ENCODE results near the gene CNDP2. TPM values are rescaled to one million over a fixed set of nuclear protein-coding genes. Genes with fewer than 3 reads are reported as not detected.

CNDP2 gene
- total RNA-seq, 1 donor from 2014 or later = 52.5 TPM

DNA sequence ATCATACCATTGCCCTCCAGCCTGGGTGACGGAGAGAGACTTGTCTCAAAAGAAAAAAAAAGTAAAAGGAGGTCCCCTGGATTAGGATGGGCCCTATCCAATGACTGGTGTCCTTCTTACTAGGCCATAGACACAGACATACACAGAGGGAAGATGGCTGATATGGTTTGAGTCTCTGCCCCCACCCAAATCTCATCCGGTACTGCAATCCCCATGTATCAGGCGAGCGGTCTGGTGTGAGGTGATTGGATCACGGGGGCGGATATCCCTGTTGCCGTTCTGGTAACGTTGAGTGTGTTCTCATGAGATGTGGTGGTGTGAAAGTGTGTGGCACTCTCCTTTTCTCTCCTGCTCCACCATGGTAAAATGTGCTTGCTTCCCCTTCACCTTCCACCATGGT, 7.8 kb upstream of the CNDP2 start:
- Histone ChIP-seq H3K4me1 (peaks cover 33% of the 10 kb centered on the region), H3K27ac (no peak overlapping the region), H3K36me3 (no peaks in the 10 kb centered on the region), H3K27me3 (no peaks in the 10 kb centered on the region), H3K4me3 (no peak overlapping the region), H3K9me3 (no peaks in the 10 kb centered on the region)
- intact Hi-C loops (cut with DNase I) = no loop called here
- DNase-seq (ENCODE audit: extremely low spot score in 2 of 2) = peak in 1 of 2 donors; percentile 46
- no peak for TF ChIP-seq POLR2AphosphoS5 (IDR thresholded peaks at IDR 0.05; ENCODE audit: insufficient read depth in 1 of 2, low read depth in 1 of 2)
- TF ChIP-seq, protein P1, sequence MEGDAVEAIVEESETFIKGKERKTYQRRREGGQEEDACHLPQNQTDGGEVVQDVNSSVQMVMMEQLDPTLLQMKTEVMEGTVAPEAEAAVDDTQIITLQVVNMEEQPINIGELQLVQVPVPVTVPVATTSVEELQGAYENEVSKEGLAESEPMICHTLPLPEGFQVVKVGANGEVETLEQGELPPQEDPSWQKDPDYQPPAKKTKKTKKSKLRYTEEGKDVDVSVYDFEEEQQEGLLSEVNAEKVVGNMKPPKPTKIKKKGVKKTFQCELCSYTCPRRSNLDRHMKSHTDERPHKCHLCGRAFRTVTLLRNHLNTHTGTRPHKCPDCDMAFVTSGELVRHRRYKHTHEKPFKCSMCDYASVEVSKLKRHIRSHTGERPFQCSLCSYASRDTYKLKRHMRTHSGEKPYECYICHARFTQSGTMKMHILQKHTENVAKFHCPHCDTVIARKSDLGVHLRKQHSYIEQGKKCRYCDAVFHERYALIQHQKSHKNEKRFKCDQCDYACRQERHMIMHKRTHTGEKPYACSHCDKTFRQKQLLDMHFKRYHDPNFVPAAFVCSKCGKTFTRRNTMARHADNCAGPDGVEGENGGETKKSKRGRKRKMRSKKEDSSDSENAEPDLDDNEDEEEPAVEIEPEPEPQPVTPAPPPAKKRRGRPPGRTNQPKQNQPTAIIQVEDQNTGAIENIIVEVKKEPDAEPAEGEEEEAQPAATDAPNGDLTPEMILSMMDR (IDR thresholded peaks at IDR 0.05) = no peak

DNA sequence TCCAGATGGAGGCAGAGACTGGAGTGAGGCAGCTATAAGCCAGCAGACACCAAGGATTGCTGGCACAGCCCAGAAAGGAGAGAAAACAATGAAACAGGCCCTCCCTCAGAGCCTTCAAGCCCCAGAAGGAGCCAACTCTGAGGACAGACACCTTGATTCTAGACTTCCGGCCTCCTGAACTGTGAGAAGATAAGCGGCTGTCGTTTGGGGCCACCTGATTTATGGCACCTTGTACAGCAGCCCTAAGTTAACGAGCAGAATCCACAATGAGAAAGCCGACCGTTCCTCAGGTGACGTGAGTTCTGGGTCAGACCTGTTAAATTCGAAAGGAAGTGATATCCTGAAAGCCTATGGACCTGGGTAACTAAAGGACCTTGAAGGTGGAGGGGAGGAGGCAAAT, 7.3 kb upstream of the CNDP2 start:
- intact Hi-C loops (cut with DNase I) = no loop called here
- TF ChIP-seq, protein P1 (IDR thresholded peaks at IDR 0.05) = no peak
- no peak for TF ChIP-seq POLR2AphosphoS5 (IDR thresholded peaks at IDR 0.05; ENCODE audit: insufficient read depth in 1 of 2, low read depth in 1 of 2)
- DNase-seq (ENCODE audit: extremely low spot score in 2 of 2) = peak in 1 of 2 donors; percentile 72

DNA sequence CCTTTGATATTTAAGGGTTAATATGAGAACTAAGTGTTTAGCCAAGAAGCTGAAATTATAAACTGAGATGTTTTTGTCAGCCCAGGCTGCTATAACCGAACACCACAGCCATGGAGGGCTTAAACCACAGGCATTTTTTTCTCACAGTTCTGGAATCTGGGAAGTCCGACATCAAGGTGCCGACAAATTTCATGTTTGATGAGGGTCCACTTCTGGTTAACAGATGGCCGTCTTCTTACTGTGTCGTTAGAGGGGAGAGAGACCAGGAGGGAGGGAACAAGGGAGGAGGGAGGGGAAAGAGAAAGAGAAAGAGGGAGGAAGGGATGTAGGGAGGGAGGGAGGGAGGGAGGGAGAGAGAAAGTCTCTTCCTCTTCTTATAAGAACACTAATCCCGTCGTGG, 6.5 kb upstream of the CNDP2 start:
- H3K4me1 ChIP-seq = peaks cover 23% of the 10 kb centered on the region
- no peaks in the 10 kb centered on the region for H3K27me3 ChIP-seq
- no peaks in the 10 kb centered on the region for H3K36me3 ChIP-seq
- H3K4me3 ChIP-seq = no peak overlapping the region
- no peak overlapping the region for H3K27ac ChIP-seq
- no peaks in the 10 kb centered on the region for H3K9me3 ChIP-seq
- DNase-seq (ENCODE audit: extremely low spot score in 2 of 2) = peak in 1 of 2 donors; percentile 43
- intact Hi-C loops (cut with DNase I) = no loop called here
- TF ChIP-seq, protein P1 (IDR thresholded peaks at IDR 0.05) = no peak
- TF ChIP-seq POLR2AphosphoS5 (IDR thresholded peaks at IDR 0.05; ENCODE audit: insufficient read depth in 1 of 2, low read depth in 1 of 2) (no peak), POLR2A (IDR thresholded peaks at IDR 0.05) (no peak)

More for the DNA sequence above, 7.3 kb upstream of the CNDP2 start:
- H3K36me3 ChIP-seq = no peaks in the 10 kb centered on the region
- no peaks in the 10 kb centered on the region for H3K27me3 ChIP-seq
- no peak overlapping the region for H3K27ac ChIP-seq
- no peaks in the 10 kb centered on the region for H3K9me3 ChIP-seq
- peaks cover 31% of the 10 kb centered on the region for H3K4me1 ChIP-seq
- H3K4me3 ChIP-seq = no peak overlapping the region

DNA sequence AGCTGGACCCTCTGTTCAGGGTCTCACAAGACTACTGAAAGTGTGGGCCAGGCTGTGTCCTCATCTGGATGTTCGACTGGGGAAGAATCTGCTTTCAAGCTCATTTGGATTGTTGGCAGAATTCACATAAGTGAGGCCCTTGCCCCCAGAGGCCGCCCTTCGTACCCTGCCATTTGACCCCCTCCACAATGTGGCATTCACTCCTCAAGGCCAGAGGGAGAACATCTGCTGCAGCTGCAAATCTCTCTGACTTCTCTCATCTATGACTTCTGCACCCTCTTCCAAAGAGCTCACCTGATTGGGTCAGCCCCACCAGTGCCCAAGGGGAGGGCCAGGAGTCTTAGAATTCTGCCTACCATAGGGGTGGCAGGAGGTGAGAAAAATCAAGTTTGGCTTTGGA, 3.9 kb upstream of the CNDP2 start:
- Histone ChIP-seq H3K4me3 (no peak overlapping the region), H3K27ac (no peak overlapping the region), H3K9me3 (no peaks in the 10 kb centered on the region), H3K27me3 (no peaks in the 10 kb centered on the region), H3K4me1 (peaks cover 9% of the 10 kb centered on the region), H3K36me3 (no peaks in the 10 kb centered on the region)
- no peak for TF ChIP-seq POLR2A (IDR thresholded peaks at IDR 0.05)
- TF ChIP-seq, protein P1 (IDR thresholded peaks at IDR 0.05) = no peak
- no peak for TF ChIP-seq POLR2AphosphoS5 (IDR thresholded peaks at IDR 0.05; ENCODE audit: insufficient read depth in 1 of 2, low read depth in 1 of 2)
- intact Hi-C loops (cut with DNase I) = no loop called here
- peak in 1 of 2 donors; percentile 25 for DNase-seq (ENCODE audit: extremely low spot score in 2 of 2)

DNA sequence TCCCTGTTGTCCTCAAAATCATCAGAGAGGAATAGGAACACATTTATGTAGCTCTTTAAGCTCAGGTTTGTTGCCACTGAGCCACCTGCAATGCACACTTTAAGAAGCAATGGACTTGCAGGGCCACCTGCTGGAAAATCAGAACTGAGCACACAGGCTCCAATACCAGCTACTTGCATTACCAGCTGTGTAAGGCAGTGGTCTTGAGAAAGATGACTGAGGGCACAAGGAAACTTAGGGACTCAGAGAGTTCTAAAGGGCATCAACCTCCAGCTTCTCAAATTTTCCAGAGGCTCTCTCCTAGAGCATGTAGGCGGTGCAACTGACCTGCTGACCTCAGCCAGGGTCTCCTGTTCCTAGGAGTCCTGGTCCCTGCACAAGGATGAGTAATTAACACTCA, 2.5 kb upstream of the CNDP2 start:
- Histone ChIP-seq H3K36me3 (no peaks in the 10 kb centered on the region), H3K27ac (no peak overlapping the region), H3K4me3 (no peak overlapping the region), H3K27me3 (no peaks in the 10 kb centered on the region), H3K4me1 (peaks cover 20% of the 10 kb centered on the region), H3K9me3 (no peaks in the 10 kb centered on the region)
- peak; percentile 58 to 86 for DNase-seq (ENCODE audit: extremely low spot score in 2 of 2)
- intact Hi-C loops (cut with DNase I) = no loop called here
- TF ChIP-seq POLR2A (IDR thresholded peaks at IDR 0.05) (no peak), POLR2AphosphoS5 (IDR thresholded peaks at IDR 0.05; ENCODE audit: insufficient read depth in 1 of 2, low read depth in 1 of 2) (peak in 1 of 2 donors; percentile 58)
- TF ChIP-seq, protein P1 (IDR thresholded peaks at IDR 0.05) = peak; percentile 8 to 57 (median 35)

Measured in vagina (tissue), 2 donors.